GM12892 (cell line): ENCODE results near the gene PID1.

Experiments
- POLR2A ChIP-seq: IDR thresholded peaks from 2 replicates; pipeline ENCODE4 v1.6.1; 2011; ENCODE audit warnings: low read depth, low read length, control low read depth
- POLR2AphosphoS5 ChIP-seq: IDR thresholded peaks from 2 replicates; pipeline ENCODE4 v1.6.1; 2011; ENCODE audit warnings: low read depth, low read length, control low read depth
- TAF1 ChIP-seq: IDR thresholded peaks from 2 replicates; pipeline ENCODE4 v1.6.1; 2011; ENCODE audit warnings: low read depth, mild to moderate bottlenecking, control low read depth, low read length, borderline replicate concordance

DNA sequence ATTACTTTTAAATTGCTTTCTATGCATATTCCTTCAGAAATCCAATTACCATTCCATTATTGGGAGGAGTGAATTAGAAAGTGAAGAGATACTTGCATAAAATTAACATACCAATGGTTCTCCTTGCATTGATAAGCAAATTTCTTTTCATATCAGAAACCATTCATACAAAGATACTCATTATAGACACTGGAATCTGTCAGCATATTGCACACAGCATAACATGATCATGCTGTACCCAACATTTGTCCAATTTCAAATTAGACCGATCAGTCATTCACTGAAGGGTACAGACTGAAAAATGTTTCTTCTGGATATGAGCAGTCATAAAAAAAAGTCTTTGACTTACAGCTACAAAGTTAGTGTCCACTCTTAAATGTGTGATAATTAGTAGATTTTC, 175.6 kb downstream of the PID1 start:
- TF ChIP-seq TAF1 (no peak), POLR2A (no peak), POLR2AphosphoS5 (no peak)
